Activated naive CD8-positive, alpha-beta T cell (primary cell): Measurements from ENCODE around the gene GYG1.

ENCODE experiments used
- H3K27ac Mint-ChIP-seq: one replicate; pipeline ENCODE4 v1.8.0; 2021; ENCODE audit warnings: mixed read lengths
- H3K27me3 Mint-ChIP-seq: one replicate; pipeline ENCODE4 v1.8.0; 2021; ENCODE audit warnings: mixed read lengths
- H3K36me3 Mint-ChIP-seq: one replicate; pipeline ENCODE4 v1.8.0; 2021; ENCODE audit warnings: mixed read lengths
- H3K4me1 Mint-ChIP-seq: one replicate; pipeline ENCODE4 v1.8.0; 2021; ENCODE audit warnings: low read depth, mixed read lengths
- H3K4me3 Mint-ChIP-seq: one replicate; pipeline ENCODE4 v1.8.0; 2021; ENCODE audit warnings: mild to moderate bottlenecking, mixed read lengths
- H3K9me3 Mint-ChIP-seq: one replicate; pipeline ENCODE4 v1.8.0; 2021; ENCODE audit warnings: low read depth, mixed read lengths

The GYG1 gene

GRCh38 chr3:148991219-148992026, at the start of gene GYG1:
TSS of gene GYG1 (plus strand) at chr3:148991540. CDS start at chr3:148991641, 101 bp downstream.
- Mint-ChIP-seq H3K27ac (peak within 1 kb of the TSS; percentile 76), H3K27me3 (no peaks in the 10 kb centered on the region), H3K4me3 (peak within 1 kb of the TSS; percentile 88), H3K36me3 (no peaks in the 10 kb centered on the region), H3K4me1 (peaks cover 26% of the 10 kb centered on the region), H3K9me3 (no peaks in the 10 kb centered on the region)

- Mint-ChIP-seq H3K27me3 (peaks cover 5% of the 10 kb centered on the region), H3K9me3 (no peaks in the 10 kb centered on the region), H3K4me3 (no peak overlapping the region), H3K4me1 (no peaks in the 10 kb centered on the region), H3K27ac (no peak overlapping the region), H3K36me3 (no peaks in the 10 kb centered on the region)
Observed at GRCh38 chr3:148943506-148944205, 47.7 kb upstream of the GYG1 start.

- H3K27me3 Mint-ChIP-seq: peaks cover 2% of the 10 kb centered on the region
Observed at GRCh38 chr3:148945116-148945515, 46.2 kb upstream of the GYG1 start.

GRCh38 chr3:148948913-148949657, 42.3 kb upstream of the GYG1 start:
- no peaks in the 10 kb centered on the region for H3K4me1 Mint-ChIP-seq
- no peak overlapping the region for H3K27ac Mint-ChIP-seq
- H3K36me3 Mint-ChIP-seq: no peaks in the 10 kb centered on the region
- no peak overlapping the region for H3K4me3 Mint-ChIP-seq
- no peaks in the 10 kb centered on the region for H3K9me3 Mint-ChIP-seq
- H3K27me3 Mint-ChIP-seq: peaks cover 2% of the 10 kb centered on the region

More at GRCh38 chr3:148945116-148945515, 46.2 kb upstream of the GYG1 start:
- Mint-ChIP-seq H3K36me3 (no peaks in the 10 kb centered on the region), H3K27ac (no peak overlapping the region), H3K9me3 (no peaks in the 10 kb centered on the region), H3K4me1 (no peaks in the 10 kb centered on the region), H3K4me3 (no peak overlapping the region)

- H3K36me3 Mint-ChIP-seq: no peaks in the 10 kb centered on the region
- peaks cover 2% of the 10 kb centered on the region for H3K27me3 Mint-ChIP-seq
- H3K4me1 Mint-ChIP-seq: no peaks in the 10 kb centered on the region
- H3K4me3 Mint-ChIP-seq: no peak overlapping the region
- no peak overlapping the region for H3K27ac Mint-ChIP-seq
- H3K9me3 Mint-ChIP-seq: no peaks in the 10 kb centered on the region
Observed at GRCh38 chr3:148950806-148951205, 40.5 kb upstream of the GYG1 start.

DNA sequence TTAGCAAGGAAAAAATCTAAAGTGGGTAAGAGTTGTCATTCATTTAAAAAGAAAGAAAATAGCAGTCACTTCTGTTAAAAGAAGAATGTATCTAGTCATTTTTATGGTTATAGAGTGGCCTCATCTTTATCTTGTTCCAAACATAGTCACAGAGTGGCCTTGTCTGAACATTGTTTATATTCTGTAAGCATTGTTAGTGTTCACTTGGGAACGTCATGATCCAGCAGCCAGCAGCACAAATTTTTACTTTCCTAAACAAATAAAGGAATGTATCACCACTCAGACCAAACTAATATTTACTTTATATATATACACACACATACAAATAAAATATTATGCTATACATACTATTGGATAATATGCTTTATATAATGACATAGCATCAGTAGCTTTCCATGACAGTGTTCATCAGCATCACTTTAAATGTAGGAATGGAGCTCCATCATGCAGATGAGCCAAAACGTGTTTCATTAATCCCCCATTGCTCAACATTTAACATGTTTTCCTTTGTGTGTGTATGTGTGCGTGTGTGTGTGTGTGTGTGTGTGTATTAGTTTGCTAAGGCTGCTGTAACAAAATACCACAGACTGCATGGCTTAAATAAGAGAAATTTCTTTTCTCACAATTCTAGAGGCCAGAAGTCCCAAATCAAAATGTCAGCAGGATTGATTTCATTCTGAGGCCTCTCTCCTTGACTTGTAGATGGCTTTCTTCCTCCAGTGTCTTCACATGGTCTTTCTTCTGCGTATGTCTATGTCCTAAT, 39.6 kb upstream of the GYG1 start:
- Mint-ChIP-seq H3K4me1 (no peaks in the 10 kb centered on the region), H3K4me3 (no peak overlapping the region), H3K27me3 (peaks cover 2% of the 10 kb centered on the region), H3K27ac (no peak overlapping the region), H3K9me3 (no peaks in the 10 kb centered on the region), H3K36me3 (no peaks in the 10 kb centered on the region)

- Mint-ChIP-seq H3K4me3 (no peak overlapping the region), H3K27ac (no peak overlapping the region), H3K4me1 (peaks cover 5% of the 10 kb centered on the region), H3K9me3 (no peaks in the 10 kb centered on the region), H3K27me3 (no peaks in the 10 kb centered on the region), H3K36me3 (no peaks in the 10 kb centered on the region)
Observed at GRCh38 chr3:148953094-148953493, 38.2 kb upstream of the GYG1 start.

DNA sequence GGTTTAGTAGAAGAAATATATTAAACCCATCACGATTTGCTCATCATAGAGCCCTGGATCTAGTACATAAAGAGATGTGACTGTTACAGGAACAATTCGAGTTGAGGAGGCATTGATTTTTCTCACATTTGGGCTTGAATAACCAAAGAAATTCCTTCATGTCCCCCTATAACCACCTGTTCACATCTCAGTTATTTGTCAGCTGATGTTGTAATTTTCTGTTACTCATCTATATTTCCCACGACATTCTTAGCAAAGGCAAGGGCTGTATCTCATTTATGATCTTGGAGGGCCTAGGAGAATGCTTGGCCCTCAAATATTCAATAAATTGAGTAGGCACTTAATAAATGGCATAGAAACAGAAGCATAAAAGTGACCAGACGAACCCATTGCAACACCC, 36.4 kb upstream of the GYG1 start:
- peaks cover 5% of the 10 kb centered on the region for H3K4me1 Mint-ChIP-seq
- no peak overlapping the region for H3K4me3 Mint-ChIP-seq
- H3K27me3 Mint-ChIP-seq: no peaks in the 10 kb centered on the region
- H3K36me3 Mint-ChIP-seq: no peaks in the 10 kb centered on the region
- no peaks in the 10 kb centered on the region for H3K9me3 Mint-ChIP-seq
- H3K27ac Mint-ChIP-seq: no peak overlapping the region

DNA sequence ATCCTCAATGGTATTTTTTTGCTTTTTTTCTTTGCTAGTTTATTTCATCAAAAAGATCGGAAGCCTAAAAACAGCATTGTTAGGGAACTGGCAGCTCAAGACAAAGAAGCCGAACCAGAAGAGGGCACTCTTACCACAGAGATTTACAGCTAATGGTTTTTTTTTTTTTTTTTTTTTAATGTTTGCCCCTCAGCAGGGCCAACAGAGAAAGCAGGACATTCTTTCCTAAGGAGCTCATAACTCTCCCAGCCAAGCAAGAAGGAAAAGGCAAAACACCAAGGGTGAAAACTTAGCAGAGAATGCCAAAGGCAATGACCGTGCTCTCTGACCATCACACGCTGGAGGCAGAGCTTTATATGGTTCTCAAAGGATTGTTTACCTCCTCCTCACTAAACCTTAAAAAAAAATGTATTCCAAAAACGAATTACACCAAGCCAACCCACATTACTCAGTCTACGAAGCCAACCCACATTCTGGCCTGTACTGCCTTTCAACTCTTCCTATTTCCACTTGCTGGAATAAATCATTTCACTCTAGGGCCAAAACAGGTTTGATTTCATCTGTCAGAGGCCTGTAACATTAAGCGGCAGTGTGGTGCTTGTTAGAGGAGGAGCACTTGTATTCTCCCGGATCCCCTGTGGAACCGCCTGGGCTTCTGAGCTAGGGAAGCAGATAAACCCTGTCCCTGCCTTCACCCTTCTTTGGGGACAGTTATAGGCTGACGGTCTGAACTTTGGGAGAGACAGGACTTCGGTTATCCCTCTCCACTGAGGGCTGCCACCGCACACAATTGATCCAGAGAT, 35.6 kb upstream of the GYG1 start:
- Mint-ChIP-seq H3K27me3 (no peaks in the 10 kb centered on the region), H3K4me1 (peaks cover 5% of the 10 kb centered on the region), H3K36me3 (no peaks in the 10 kb centered on the region), H3K4me3 (no peak overlapping the region), H3K9me3 (no peaks in the 10 kb centered on the region), H3K27ac (no peak overlapping the region)

- H3K27ac Mint-ChIP-seq: no peak overlapping the region
- H3K4me3 Mint-ChIP-seq: no peak overlapping the region
- H3K9me3 Mint-ChIP-seq: no peaks in the 10 kb centered on the region
- H3K36me3 Mint-ChIP-seq: no peaks in the 10 kb centered on the region
- peaks cover 10% of the 10 kb centered on the region for H3K27me3 Mint-ChIP-seq
- peaks cover 5% of the 10 kb centered on the region for H3K4me1 Mint-ChIP-seq
Observed at GRCh38 chr3:148957586-148957985, 33.8 kb upstream of the GYG1 start.

DNA sequence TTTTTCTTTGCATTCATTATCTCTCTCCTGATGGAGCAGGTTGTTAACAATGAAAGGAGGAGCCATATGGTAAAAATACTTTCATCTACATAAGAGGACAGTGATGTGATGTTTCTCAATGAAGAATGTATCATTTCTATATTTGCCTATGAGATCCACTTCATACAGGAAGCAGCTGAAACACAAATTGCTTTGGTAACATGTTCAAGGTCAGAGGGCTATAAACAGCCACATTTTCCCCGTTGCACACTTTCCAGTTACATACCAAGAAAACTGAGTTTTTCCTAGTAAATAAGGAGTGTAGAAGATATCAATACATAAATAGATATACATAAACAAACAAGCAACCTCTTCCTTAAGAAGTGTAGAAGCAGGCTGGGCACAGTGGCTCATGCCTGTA, 32.6 kb upstream of the GYG1 start:
- H3K4me1 Mint-ChIP-seq: peaks cover 5% of the 10 kb centered on the region
- H3K36me3 Mint-ChIP-seq: no peaks in the 10 kb centered on the region
- H3K27ac Mint-ChIP-seq: no peak overlapping the region
- H3K4me3 Mint-ChIP-seq: no peak overlapping the region
- H3K9me3 Mint-ChIP-seq: no peaks in the 10 kb centered on the region
- H3K27me3 Mint-ChIP-seq: peaks cover 10% of the 10 kb centered on the region

DNA sequence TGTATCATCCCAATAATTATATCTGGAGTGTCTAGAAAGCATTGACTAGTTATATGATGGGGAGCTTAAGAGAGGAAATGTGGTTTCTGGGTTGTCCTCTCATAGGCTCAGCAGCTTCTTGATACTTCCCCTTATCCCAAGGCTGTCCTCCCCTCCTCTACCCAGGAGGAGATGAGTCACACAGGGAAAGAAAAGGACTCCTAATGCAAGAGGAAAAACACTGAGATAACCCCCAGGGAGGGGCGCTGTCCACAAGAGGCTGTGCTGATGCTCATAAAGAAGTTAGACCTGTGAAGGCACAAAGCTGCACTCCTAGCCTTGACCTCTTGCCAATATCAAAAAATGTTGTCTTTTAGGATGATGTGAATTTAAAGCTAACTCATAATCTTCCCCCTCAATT, 28.8 kb upstream of the GYG1 start:
- Mint-ChIP-seq H3K9me3 (no peaks in the 10 kb centered on the region), H3K27ac (no peak overlapping the region)

GRCh38 chr3:148964809-148965208, 26.5 kb upstream of the GYG1 start:
- no peak overlapping the region for H3K4me3 Mint-ChIP-seq

More for the DNA sequence above, 28.8 kb upstream of the GYG1 start:
- H3K36me3 Mint-ChIP-seq: no peaks in the 10 kb centered on the region
- peaks cover under 1% of the 10 kb centered on the region for H3K4me1 Mint-ChIP-seq
- H3K4me3 Mint-ChIP-seq: no peak overlapping the region
- peaks cover 10% of the 10 kb centered on the region for H3K27me3 Mint-ChIP-seq

DNA sequence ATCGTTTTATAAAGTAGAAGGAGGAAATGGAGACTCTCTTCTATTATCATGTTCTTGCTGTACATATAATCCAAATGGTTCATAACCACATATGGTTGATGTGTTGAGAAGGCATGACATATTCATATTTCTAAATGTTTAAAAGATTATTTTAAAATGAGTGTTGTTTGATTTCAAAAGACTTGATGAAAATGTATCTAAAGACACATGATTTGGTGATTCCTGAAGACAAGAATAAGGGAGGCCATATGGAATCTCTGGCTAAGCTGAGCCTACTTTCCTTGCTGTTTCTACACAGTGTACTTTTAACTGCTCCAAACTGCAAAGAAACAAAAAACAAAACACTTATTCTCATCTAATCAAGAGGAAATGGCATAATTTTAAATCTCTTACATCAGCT, 23.0 kb upstream of the GYG1 start:
- no peak overlapping the region for H3K27ac Mint-ChIP-seq
- H3K36me3 Mint-ChIP-seq: no peaks in the 10 kb centered on the region
- H3K27me3 Mint-ChIP-seq: no peaks in the 10 kb centered on the region

More at GRCh38 chr3:148964809-148965208, 26.5 kb upstream of the GYG1 start:
- Mint-ChIP-seq H3K27me3 (peaks cover 10% of the 10 kb centered on the region), H3K27ac (no peak overlapping the region), H3K9me3 (no peaks in the 10 kb centered on the region), H3K36me3 (no peaks in the 10 kb centered on the region), H3K4me1 (no peaks in the 10 kb centered on the region)

More for the DNA sequence above, 23.0 kb upstream of the GYG1 start:
- no peak overlapping the region for H3K4me3 Mint-ChIP-seq
- no peaks in the 10 kb centered on the region for H3K4me1 Mint-ChIP-seq
- H3K9me3 Mint-ChIP-seq: no peaks in the 10 kb centered on the region
